HG03558 (cell line): Measurements from ENCODE around the gene SELPLG.
A peak's percentile ranks its signal among the peaks of the same experiment; 100 is the strongest.
"Not testable (repeated sequence)": the region's sequence is repeated elsewhere in the genome, so short reads cannot be mapped to it uniquely, and the experiment has no call there.

Experiments
- ATAC-seq: cut with Tn5 transposase; IDR thresholded peaks from one replicate; pipeline ENCODE4 v1.9.1; 2021; ENCODE audit warnings: moderate number of reproducible peaks; ENCODE audit not compliant: unreplicated experiment; ENCODE audit errors: extremely low read depth

SELPLG gene, protein sequence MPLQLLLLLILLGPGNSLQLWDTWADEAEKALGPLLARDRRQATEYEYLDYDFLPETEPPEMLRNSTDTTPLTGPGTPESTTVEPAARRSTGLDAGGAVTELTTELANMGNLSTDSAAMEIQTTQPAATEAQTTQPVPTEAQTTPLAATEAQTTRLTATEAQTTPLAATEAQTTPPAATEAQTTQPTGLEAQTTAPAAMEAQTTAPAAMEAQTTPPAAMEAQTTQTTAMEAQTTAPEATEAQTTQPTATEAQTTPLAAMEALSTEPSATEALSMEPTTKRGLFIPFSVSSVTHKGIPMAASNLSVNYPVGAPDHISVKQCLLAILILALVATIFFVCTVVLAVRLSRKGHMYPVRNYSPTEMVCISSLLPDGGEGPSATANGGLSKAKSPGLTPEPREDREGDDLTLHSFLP

DNA sequence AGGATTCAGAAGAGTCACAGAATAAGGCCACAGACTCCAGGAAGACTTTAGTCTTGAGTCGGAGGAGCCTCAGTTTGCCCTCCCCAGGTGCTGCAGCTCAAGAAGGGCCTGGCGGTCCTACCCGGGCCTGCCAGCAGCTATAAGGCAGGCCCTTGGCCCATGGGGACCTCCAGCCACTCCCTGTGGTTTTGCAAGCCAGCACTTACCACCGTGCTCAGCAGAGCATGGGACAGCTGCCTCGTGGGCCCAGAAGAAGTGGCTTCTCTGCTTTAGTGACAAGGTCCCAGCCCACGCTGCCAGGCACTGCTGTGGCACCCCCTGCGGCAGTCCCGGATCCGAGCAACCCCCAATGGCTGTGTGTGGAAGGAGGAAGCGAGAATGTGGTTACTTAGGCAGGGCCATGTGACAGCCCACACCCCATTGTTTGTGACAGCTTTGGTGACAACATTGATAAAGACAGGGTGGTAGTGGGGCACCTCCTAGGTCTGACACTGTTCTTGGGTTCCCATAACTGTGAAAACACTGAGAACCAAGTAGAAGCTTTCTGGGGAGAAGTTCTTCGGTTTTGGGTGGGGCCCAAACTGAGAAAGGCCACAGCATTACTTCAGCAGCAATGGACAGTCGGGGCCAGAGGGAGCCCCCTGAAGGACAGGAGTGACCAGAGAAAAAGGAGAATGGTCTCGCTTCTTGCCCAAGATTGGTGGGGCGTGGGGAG lies at the start of gene SELPLG:
TSS of gene SELPLG (minus strand) at position 361 of the 715 bp plus-strand sequence. CDS start 9,587 bp downstream, outside the sequence.
- ATAC-seq: peak; percentile 30

DNA sequence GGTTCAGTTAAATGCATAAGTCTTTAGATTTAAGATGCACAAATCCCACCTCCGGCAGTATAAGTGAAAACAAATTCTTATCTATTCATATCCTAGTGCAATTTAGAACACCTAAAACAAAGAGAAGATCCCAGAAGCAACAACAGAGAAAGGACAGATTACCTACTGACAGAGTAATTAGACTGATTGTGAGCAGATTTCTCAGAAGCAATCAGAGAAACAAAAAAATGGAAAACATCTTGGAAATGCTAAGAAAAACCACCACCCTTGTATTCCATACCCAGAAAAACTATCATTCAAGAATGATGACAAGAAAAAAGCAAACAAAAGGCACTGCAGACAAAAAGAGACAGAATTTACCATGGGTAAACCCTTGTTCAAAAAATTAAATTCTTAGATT lies 47.6 kb upstream of the SELPLG start:
- no peak for ATAC-seq

DNA sequence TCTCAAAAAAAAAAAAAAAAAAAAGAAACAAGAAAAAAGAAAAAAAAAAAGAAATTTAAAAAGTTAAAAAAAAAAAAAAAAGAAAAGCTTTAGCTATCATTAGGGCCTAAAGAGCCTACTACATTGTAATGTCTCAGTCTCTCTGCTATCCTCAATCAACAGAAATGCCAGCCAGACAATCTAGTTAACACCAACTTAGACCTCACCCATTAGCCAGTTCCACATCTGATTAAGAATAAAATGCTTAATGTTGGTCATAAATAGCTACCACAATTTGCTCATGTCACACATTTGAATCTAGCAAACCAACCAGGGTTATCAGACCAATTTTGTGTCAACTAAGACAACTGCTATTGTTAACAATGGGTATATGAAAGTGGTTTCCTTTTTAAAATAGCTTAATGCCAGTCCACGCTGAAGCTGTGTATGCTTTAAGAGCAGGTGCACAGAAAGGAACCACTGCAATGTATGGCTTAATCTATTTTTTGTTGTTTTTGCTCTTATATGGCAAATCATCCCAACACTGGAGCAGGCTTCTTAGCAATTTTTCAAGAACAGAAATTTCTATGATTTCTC lies 45.5 kb upstream of the SELPLG start:
- no peak for ATAC-seq

DNA sequence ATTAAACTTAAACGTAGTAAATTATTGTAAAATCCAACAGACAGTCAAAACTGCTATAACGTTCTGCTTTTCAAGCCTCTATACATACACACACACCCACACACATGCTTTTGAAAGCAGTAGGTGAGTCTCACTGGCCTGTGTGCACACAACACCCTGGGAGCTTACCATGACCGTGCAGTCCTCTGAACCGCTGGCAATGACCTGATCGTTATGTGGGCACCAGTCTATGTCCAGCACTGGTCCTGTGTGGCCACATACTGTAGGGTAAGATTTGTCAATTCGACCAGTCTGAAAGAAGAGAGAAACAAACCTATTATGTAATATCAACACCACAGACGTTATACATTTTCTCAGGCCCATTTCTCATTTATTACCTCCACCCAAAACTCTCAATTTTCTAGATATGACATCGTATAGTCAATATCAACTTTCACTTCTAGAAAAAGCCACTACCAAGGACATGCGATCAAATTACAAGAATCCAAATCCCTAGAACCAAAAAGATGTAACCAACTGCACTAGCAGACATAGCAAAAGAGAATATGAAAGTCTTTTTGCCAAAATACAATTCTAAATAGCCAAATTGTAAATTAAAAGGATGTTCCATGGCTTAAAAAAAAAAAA lies 44.5 kb upstream of the SELPLG start:
- ATAC-seq: no peak

DNA sequence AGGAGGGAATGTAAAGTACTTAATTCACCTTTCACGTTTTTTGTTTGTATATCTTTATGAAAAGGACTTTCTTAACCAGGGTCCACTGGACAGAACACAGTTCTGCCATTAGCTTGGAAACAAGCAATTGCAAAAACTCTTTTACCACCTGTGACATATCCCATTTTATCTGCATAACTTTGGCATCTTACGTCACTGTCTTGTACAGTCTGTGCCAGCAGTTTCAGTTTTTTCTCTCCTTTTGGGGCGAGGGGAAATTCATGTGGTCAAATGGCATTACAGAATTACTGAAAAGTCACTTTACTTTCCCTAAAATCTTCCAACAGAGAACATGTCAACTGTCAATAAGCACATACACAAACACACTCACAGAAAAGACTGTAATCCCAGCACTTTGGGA lies 43.7 kb upstream of the SELPLG start:
- no peak for ATAC-seq

DNA sequence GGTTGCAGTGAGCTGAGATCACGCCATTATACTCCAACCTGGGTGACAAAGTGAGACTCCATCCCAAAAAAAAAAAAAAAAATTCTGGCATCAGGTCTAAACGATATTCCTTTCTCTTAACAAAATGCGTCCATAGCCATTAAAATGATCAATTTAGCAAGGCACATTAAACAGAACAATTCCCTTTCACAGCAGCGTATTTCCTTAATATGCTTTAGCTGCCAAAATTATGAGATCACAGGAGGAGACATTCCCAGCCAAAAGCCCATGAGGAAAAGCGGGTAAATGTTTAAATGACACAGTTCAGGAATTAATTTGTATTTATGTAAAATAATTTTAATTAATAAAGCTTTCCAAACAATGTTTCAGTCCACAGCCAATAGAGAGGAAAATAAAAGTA lies 43.0 kb upstream of the SELPLG start:
- ATAC-seq: no peak

DNA sequence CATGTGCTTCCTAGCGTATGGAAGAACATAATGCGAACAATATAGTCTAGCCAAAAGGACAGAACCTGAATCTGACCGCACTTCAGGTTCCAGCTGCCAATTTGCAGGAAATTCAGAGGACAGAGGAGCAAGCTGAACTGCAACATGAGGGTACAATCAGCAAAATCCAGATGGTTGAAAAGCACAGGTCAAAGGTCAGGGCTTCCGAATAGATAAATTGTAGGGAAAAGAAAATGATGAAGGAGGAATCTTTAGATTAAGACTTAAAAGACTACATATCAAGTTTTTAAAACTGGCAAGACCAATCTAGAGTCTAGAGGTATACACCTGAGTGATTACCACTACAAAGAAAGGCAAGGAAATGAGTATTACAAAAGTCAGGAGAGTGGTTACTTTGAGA lies 42.1 kb upstream of the SELPLG start:
- ATAC-seq: no peak

DNA sequence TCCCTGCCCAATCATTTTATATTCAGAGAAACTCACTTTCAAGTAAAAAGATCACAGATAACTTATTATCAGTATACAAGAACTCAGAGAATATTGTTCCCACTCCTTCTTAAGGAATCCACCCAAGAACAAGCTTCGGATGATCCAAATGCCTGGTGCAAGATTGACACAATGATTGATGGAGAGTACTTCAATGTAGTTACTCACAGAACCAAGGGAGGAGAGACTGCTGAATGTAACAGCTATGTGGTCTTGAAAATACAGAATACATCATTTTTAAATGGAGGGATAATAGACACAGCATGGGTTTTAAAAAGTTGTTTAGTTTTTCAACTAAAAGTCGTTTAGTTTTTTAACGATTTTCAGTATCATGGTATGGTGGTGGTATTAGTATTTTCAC lies 38.4 kb upstream of the SELPLG start:
- ATAC-seq: no peak

DNA sequence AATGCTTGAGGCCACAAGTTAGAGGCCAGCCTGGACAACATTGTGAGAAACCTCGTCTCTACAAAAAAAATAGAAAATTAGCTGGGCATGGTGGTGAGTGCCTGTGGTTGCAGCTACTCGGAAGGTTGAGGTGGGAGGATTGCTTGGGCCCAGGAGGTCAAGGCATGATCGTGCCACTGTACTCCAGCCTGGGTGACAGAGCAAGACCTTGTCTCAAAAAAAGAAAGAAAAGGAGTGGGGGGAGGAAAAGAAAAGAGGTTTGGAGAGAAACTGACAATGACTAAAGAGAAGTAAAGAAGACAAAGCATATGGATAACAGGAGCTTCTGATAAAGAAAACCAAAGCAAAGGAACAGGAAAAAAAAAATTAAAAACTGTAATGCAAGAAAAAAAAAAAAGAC lies 37.4 kb upstream of the SELPLG start:
- no peak for ATAC-seq

DNA sequence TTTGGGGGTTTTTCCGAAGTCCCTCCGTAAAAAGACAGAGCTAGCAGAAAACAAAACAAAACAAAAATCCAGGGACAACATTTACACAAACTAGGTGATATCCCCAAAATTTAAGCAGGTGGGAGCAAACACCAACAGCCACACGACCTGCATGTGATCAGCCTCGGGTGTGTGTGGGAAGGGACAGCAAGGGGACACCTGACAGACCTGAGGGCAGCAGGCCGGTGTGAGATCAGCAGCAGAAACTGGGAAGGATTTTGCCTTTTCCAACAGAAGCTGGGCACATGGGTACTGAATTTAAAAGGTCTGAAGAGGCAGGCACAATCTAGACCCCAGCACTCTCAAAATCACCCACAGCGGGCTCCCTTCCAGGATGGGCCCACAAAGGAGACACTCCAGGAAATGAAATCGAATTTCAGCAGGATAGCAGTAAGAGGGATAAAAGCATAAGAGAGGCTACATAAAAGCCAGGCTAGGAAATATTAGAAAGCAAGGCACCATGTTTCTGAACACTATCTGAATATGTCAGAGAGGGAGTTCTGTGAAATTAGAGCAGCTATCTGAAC lies 36.5 kb upstream of the SELPLG start:
- ATAC-seq: no peak

DNA sequence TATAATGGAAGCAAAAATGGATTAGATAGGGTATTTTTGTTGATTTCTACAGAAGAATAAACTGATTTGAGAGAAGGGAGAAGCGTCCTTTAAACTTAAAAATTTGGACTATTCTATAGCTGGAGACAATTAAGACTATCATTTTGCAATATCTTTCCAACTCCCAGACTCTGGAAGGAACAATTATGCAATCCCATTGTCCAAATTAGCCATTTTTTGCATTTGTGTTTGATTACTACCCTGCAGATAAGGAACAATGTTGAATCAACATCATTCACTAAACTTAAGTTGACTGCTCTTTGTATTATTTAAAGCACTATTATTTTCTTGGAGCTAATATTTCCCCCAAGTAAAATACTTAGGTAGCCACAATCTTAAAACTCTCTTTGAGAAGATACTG lies 34.8 kb upstream of the SELPLG start:
- ATAC-seq: no peak

DNA sequence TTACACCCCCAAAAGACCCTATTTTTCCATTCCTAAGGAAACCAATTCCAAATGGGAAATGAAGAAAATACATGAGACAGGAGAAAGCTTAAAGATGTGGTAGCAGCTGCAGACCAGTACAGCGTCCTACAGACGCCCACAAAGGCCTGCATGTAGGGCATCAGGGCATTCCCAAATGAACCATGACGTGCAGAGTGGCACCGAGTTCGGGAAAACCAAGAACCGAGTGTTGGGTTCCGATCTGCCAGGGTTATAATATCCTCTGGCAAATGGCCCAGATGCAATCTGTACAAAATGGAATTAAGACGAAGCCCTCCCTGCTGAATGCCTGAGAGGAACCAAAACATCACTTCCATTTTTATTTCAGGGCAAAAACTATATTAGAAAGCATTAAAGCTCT lies 34.4 kb upstream of the SELPLG start:
- ATAC-seq: no peak

DNA sequence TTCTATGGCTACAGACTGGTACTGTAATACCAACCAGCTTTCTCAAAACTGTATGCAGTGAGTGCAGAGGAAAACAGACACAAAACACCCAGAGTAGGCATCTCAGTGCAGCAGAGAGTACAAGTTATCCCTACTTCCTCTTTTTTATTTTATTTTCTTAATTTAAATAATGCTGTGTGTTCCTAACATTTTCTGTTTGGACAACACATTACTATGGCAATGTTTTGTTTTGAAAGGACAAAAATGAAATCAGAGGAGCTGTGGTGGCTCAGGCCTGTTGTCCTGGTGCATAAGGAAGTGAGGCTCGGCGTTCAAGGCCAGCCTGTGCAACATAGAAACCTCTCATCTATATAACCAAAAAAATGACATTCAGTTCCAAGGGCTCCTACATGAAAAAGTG lies 33.7 kb upstream of the SELPLG start:
- no peak for ATAC-seq

DNA sequence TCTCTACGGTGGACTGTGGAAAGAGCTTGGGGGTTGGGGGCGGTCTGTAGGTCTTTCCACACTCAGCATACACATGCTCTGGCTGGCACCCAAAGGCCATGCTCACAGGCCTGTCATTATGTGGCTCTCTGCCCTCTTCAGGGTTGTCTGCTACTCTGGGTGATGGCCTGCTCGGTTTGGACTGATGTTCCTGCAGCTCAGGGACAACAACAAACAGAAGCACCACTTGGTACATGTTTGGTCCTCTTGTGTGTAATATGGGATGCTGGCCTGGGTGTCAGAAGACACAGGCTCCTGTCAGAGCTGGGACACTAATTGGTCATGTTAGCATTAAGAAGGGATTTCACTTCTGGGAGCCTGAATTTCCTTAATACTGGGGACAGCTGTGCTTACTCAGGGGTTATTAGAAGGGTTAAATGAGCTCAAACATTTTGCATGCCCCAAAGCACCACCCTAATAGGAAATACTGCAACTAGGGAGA lies 32.7 kb upstream of the SELPLG start:
- ATAC-seq: no peak

DNA sequence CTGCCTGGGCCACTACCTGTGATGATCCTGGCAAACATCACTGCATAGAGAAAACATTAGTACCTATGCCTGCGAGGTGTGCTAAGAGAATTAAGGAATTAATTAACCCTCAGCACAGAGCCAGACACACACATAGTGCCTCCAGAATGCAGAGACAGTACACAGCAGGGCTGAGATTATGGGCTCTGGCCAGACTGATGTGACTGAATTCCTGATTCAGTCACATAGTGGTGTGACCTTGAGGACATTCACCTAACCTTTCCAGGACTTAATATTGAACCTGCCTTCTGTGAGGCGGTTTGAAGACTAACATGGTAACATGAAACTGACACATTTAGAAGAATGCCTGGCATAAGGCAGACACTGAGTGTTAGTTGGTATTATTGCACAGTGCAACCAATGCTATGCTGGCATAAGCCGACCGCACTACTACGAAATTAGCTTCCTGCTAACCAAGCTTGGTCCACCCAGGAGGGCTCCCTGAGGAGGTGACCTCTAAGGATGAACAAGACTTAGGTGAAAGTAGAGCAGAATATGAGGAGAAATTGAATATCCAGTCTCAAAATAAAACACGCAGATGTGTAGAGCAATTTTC lies 32.0 kb upstream of the SELPLG start:
- ATAC-seq: no peak

DNA sequence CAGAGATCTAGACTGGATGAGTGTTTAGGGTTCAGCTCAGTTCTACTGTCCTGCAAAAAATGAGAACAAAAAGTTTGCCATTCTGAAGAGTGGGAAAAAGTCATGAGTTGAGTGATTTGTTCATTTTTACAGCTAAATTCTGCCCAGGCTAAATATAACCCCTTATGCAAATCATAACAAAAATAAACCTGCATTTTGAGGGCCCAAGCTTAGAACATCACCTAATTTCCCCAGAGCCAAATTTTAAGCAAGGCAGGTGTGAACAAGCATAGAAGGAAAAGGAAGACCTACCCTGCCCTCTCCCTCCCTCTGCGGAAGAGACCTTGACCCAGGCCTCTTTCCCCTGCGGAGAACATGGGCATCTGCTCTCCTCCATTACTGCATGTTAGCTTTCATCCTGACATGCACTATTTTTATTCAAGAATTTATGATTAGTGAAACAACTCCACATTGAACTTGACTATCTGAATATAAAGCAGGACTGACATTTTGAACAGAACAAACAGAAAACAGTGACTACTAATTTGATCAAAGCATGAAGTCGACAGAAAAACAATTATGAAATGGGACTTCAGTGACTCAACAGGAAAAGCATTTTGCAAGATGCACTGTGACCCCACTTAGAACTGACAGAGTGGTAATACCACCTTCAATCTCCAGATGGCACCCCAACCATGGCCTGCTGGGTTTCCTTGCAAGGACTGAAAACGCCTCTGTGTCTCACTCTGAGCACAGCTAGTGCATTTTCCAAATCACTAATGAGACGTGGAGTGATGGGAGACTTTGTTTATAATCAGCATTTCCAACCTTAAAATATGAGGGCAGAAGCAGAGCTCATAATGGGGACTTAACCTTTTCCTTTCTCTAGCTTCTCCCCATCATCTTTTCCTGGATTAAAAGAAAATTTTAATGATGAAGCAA lies 30.9 kb upstream of the SELPLG start:
- ATAC-seq: no peak

DNA sequence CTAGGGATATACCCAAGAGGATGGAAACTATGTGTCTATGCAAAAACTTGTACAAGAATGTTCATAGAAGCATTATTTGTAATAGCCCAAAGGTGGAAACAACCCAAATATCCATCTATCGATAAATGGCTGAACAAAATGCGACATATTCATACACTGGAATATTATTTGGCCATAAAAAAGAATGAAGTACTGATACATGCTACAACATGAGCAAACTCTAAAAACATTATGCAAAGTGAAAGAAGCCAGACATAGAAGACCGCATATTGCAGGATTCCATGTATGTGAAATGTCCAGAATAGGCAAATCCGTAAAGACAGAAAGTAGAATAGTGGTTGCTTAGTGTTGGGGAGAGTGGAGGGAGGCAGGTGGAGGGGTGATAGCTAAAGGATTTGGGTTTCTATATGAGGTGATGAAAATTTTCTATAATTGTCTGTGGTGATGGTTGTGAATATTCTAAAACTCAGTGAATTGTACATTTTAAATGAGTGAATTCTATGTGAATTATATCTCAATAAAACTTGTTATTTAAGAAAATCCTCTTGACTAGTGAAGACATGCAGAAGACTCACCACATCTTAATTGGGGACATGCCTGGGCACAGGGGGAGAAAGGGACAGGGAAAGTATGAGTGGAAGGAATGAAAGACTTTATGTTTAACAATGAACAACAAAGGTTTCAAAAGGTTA lies 29.8 kb upstream of the SELPLG start:
- ATAC-seq: no peak

DNA sequence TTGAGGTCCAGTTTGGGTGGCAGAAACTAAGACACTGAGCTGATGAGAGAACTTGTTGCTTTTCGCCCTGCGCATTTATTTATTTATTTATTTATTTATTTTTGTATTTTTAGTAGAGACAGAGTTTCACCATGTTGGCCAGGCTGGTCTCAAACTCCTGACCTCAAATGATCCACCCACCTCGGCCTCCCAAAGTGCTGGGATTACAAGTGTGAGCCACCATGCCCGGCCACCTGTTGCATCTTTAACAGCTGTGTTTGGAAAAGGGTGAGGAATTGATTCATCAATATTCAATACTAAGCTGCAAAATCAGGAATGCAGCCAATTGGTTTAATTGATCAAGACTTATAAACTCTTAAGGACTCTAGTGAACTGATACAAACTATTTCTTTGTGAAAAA lies 24.4 kb upstream of the SELPLG start:
- ATAC-seq: not testable (repeated sequence)
